Measurements from ENCODE around the gene HSD11B1. TPM values are rescaled to one million over a fixed set of nuclear protein-coding genes. Genes with fewer than 3 reads are reported as not detected.
A peak's percentile ranks its signal among the peaks of the same experiment; 100 is the strongest.

HSD11B1 gene
- polyA plus RNA-seq, 1 donor from 2014 or later: not detected

- Histone ChIP-seq H2AFZ (ENCODE audit: low read depth, low read length) (no peak overlapping the region), H3K4me2 (ENCODE audit: low read length) (no peak overlapping the region), H3K9ac (ENCODE audit: low read length) (no peak overlapping the region), H3K36me3 (ENCODE audit: insufficient read depth, low read length) (no peaks in the 10 kb centered on the region), H4K20me1 (ENCODE audit: insufficient read depth) (no peaks in the 10 kb centered on the region), H3K4me3 (ENCODE audit: low read length) (no peak overlapping the region), H3K27me3 (ENCODE audit: insufficient read depth, low read depth, low read length) (no peaks in the 10 kb centered on the region), H3K79me2 (replicated peaks; ENCODE audit: insufficient read depth, low read length) (no peaks in the 10 kb centered on the region), H3K27ac (ENCODE audit: low read length) (no peak overlapping the region), H3F3A (ENCODE audit: insufficient read depth, low read length, poor library complexity, severe bottlenecking) (no peaks in the 10 kb centered on the region), H3K9me3 (ENCODE audit: low read length) (no peaks in the 10 kb centered on the region), H3K9me2 (ENCODE audit: insufficient read depth, low read length) (no peaks in the 10 kb centered on the region)
- TF ChIP-seq, protein P1, sequence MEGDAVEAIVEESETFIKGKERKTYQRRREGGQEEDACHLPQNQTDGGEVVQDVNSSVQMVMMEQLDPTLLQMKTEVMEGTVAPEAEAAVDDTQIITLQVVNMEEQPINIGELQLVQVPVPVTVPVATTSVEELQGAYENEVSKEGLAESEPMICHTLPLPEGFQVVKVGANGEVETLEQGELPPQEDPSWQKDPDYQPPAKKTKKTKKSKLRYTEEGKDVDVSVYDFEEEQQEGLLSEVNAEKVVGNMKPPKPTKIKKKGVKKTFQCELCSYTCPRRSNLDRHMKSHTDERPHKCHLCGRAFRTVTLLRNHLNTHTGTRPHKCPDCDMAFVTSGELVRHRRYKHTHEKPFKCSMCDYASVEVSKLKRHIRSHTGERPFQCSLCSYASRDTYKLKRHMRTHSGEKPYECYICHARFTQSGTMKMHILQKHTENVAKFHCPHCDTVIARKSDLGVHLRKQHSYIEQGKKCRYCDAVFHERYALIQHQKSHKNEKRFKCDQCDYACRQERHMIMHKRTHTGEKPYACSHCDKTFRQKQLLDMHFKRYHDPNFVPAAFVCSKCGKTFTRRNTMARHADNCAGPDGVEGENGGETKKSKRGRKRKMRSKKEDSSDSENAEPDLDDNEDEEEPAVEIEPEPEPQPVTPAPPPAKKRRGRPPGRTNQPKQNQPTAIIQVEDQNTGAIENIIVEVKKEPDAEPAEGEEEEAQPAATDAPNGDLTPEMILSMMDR (IDR thresholded peaks at IDR 0.05; ENCODE audit: poor library complexity, severe bottlenecking): no peak
- no peak for TF ChIP-seq MXI1 (conservative IDR thresholded peaks at IDR 0.05; ENCODE audit: poor library complexity, severe bottlenecking)
- TF ChIP-seq RAD21 (conservative IDR thresholded peaks at IDR 0.05): no peak
- TF ChIP-seq EZH2 (IDR thresholded peaks at IDR 0.05; ENCODE audit: borderline replicate concordance, insufficient read depth, low read length, poor library complexity, severe bottlenecking): no peak
- no peak for TF ChIP-seq REST (IDR thresholded peaks at IDR 0.05; ENCODE audit: borderline replicate concordance)
- TF ChIP-seq TAF1 (IDR thresholded peaks at IDR 0.05; ENCODE audit: low read depth): no peak
- no peak for TF ChIP-seq SMC3 (conservative IDR thresholded peaks at IDR 0.05; ENCODE audit: poor library complexity)
- TF ChIP-seq EP300 (conservative IDR thresholded peaks at IDR 0.05; ENCODE audit: poor library complexity, severe bottlenecking): no peak
- TF ChIP-seq POLR2AphosphoS5 (IDR thresholded peaks at IDR 0.05): no peak
Measured at GRCh38 chr1:209780268-209780667, 75.6 kb downstream of the HSD11B1 start.

- no peaks in the 10 kb centered on the region for H3K27me3 ChIP-seq (ENCODE audit: insufficient read depth, low read depth, low read length)
- no peak for TF ChIP-seq REST (IDR thresholded peaks at IDR 0.05; ENCODE audit: borderline replicate concordance)
- TF ChIP-seq, protein P1 (IDR thresholded peaks at IDR 0.05; ENCODE audit: poor library complexity, severe bottlenecking): no peak
- TF ChIP-seq EZH2 (IDR thresholded peaks at IDR 0.05; ENCODE audit: borderline replicate concordance, insufficient read depth, low read length, poor library complexity, severe bottlenecking): no peak
- H3K9me3 ChIP-seq (ENCODE audit: low read length): no peaks in the 10 kb centered on the region
- H3K9me2 ChIP-seq (ENCODE audit: insufficient read depth, low read length): no peaks in the 10 kb centered on the region
- no peaks in the 10 kb centered on the region for H4K20me1 ChIP-seq (ENCODE audit: insufficient read depth)
- H3K36me3 ChIP-seq (ENCODE audit: insufficient read depth, low read length): no peaks in the 10 kb centered on the region
- H3K9ac ChIP-seq (ENCODE audit: low read length): no peak overlapping the region
- H2AFZ ChIP-seq (ENCODE audit: low read depth, low read length): no peak overlapping the region
- peak overlapping the region; percentile 75 for H3K4me2 ChIP-seq (ENCODE audit: low read length)
- peak overlapping the region; percentile 79 for H3K4me3 ChIP-seq (ENCODE audit: low read length)
- no peak overlapping the region for H3K27ac ChIP-seq (ENCODE audit: low read length)
- H3K79me2 ChIP-seq (replicated peaks; ENCODE audit: insufficient read depth, low read length): no peaks in the 10 kb centered on the region
- no peaks in the 10 kb centered on the region for H3F3A ChIP-seq (ENCODE audit: insufficient read depth, low read length, poor library complexity, severe bottlenecking)
Measured at GRCh38 chr1:209783386-209783785, 78.7 kb downstream of the HSD11B1 start.
